ENCODE measurements around the gene GNG7.

DNA sequence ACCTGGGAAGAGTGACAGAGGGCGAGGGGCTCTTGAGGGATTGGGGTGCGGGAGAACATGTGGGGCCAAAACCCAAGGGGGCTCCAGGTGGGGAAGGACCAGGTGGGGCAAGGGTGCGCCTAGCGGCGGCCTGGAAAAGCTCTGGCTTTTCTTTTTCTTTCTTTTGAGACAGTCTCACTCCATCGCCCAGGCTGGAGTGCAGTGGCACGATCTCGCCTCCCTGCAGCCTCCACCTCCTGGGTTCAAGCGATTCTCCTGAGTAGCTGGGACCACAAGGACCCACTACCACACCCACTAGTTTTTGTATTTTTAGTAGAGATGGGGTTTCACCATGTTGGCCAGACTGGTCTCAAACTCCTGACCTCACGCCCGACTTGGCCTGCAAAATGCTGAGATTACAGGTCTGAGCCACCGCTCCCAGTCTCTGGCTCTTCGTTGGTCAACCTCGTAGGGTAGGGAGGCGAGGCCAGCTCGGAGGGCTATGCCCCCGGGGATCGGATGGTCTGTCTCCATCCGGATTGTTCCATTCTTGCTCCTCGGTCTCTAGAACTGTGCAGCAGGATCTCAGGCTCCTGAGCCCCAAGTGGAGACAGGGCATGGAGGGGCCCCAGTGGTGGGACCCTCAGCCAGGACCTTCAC lies 222.8 kb downstream of the GNG7 start:
- TF ChIP-seq BHLHE40 (IDR thresholded peaks at IDR 0.05; ENCODE audit: borderline replicate concordance) (no peak), SP1 (IDR thresholded peaks at IDR 0.05) (no peak), FOXK2 (IDR thresholded peaks at IDR 0.05) (no peak)
- TF ChIP-seq, protein P1, sequence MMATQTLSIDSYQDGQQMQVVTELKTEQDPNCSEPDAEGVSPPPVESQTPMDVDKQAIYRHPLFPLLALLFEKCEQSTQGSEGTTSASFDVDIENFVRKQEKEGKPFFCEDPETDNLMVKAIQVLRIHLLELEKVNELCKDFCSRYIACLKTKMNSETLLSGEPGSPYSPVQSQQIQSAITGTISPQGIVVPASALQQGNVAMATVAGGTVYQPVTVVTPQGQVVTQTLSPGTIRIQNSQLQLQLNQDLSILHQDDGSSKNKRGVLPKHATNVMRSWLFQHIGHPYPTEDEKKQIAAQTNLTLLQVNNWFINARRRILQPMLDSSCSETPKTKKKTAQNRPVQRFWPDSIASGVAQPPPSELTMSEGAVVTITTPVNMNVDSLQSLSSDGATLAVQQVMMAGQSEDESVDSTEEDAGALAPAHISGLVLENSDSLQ (IDR thresholded peaks at IDR 0.05), result no peak
